ENCODE results near the gene WDFY2.

WDFY2 gene

GRCh38 chr13:51764184-51765141, 180.2 kb downstream of the WDFY2 start:
- TF ChIP-seq CTCF (IDR thresholded peaks at IDR 0.05), result no peak
- Histone ChIP-seq H3K4me1 (peaks cover 0 to 36% (median 16%) of the 10 kb centered on the region in 4 donors), H3K9me3 (no peaks in the 10 kb centered on the region), H3K27me3 (no peaks in the 10 kb centered on the region), H3K36me3 (peaks cover 0 to 44% (median 14%) of the 10 kb centered on the region in 3 donors), H3K27ac (peak overlapping the region; percentile 72 to 79), H3K4me3 (no peak overlapping the region)
- intact Hi-C loops (cut with DNase I; ENCODE audit: low total_unique reads), result no loop called here
- peak; percentile 93 to 95 for DNase-seq

GRCh38 chr13:51765142-51765515, 180.9 kb downstream of the WDFY2 start:
- Histone ChIP-seq H3K27me3 (no peaks in the 10 kb centered on the region), H3K4me3 (no peak overlapping the region)

GRCh38 chr13:51767100-51767499, 182.8 kb downstream of the WDFY2 start:
- H3K27ac ChIP-seq, result peak overlapping the region in 1 of 2 donors; percentile 32
- peaks cover 0 to 23% (median 7%) of the 10 kb centered on the region in 3 donors for H3K36me3 ChIP-seq
- H3K27me3 ChIP-seq, result no peaks in the 10 kb centered on the region
- no peak overlapping the region for H3K4me3 ChIP-seq
- TF ChIP-seq CTCF (IDR thresholded peaks at IDR 0.05), result no peak
- DNase-seq, result no peak
- H3K9me3 ChIP-seq, result no peaks in the 10 kb centered on the region
- intact Hi-C loops (cut with DNase I; ENCODE audit: low total_unique reads), result no loop called here
- peaks cover 0 to 56% (median 36%) of the 10 kb centered on the region in 4 donors for H3K4me1 ChIP-seq

More at GRCh38 chr13:51765142-51765515, 180.9 kb downstream of the WDFY2 start:
- Histone ChIP-seq H3K4me1 (peaks cover 0 to 43% (median 23%) of the 10 kb centered on the region in 4 donors), H3K9me3 (no peaks in the 10 kb centered on the region), H3K27ac (peak overlapping the region; percentile 72 to 79), H3K36me3 (peaks cover 0 to 37% (median 14%) of the 10 kb centered on the region in 3 donors)
- TF ChIP-seq CTCF (IDR thresholded peaks at IDR 0.05), result no peak
- intact Hi-C loops (cut with DNase I; ENCODE audit: low total_unique reads), result no loop called here
- DNase-seq, result no peak

- Histone ChIP-seq H3K36me3 (peaks cover 0 to 19% (median 8%) of the 10 kb centered on the region in 3 donors), H3K4me3 (no peak overlapping the region), H3K9me3 (no peaks in the 10 kb centered on the region), H3K27me3 (no peaks in the 10 kb centered on the region), H3K4me1 (peaks cover 0 to 54% (median 35%) of the 10 kb centered on the region in 4 donors), H3K27ac (peak overlapping the region; percentile 87 to 89)
- intact Hi-C loops (cut with DNase I; ENCODE audit: low total_unique reads), result no loop called here
- no peak for DNase-seq
- no peak for TF ChIP-seq CTCF (IDR thresholded peaks at IDR 0.05)
These were observed 184.2 kb downstream of the WDFY2 start for GRCh38 chr13:51768378-51768921.

GRCh38 chr13:51768976-51769375, 184.7 kb downstream of the WDFY2 start:
- peak overlapping the region; percentile 87 to 89 for H3K27ac ChIP-seq
- no peak overlapping the region for H3K4me3 ChIP-seq

More at GRCh38 chr13:51768976-51769375, 184.7 kb downstream of the WDFY2 start:
- H3K27me3 ChIP-seq, result no peaks in the 10 kb centered on the region
- intact Hi-C loops (cut with DNase I; ENCODE audit: low total_unique reads), result no loop called here
- no peak for TF ChIP-seq CTCF (IDR thresholded peaks at IDR 0.05)
- H3K36me3 ChIP-seq, result peaks cover 0 to 25% (median 11%) of the 10 kb centered on the region in 3 donors
- no peak for DNase-seq
- peaks cover 0 to 49% (median 34%) of the 10 kb centered on the region in 4 donors for H3K4me1 ChIP-seq
- H3K9me3 ChIP-seq, result no peaks in the 10 kb centered on the region

Measured in tibial artery (tissue), 4 donors.